Posterior cingulate gyrus (tissue), 11 donors: Measurements from ENCODE around the gene CYP27A1.

Experiments
- DNase-seq, 10 donors: peaks; one replicate each; pipeline versions ENCODE4 v3.0.0 to v3.0.0-alpha.2; 2020 to 2021; ENCODE audit warnings: mixed read lengths in 3 of 10
- intact Hi-C: fragments of 100-400 bp; cut with DNase I; formaldehyde crosslinking; loops from one replicate; pipeline ENCODE4 v1.15.1; 2023

Gene CYP27A1

GRCh38 chr2:218854860-218855259 is 72.9 kb downstream of the CYP27A1 start:
- intact Hi-C loops: loop anchor here (10.0 kb wide), 1 partner anchor 130 kb away; the partner anchor contains the start of gene FEV
- DNase-seq: peak in 1 of 10 donors; percentile 21

- intact Hi-C loops: loop anchor here (10.0 kb wide), 1 partner anchor 129 kb away; the partner anchor contains the start of gene FEV
- peak in 2 of 10 donors; percentile 6 to 41 for DNase-seq
Observed at GRCh38 chr2:218855305-218856166, 73.6 kb downstream of the CYP27A1 start.

DNA sequence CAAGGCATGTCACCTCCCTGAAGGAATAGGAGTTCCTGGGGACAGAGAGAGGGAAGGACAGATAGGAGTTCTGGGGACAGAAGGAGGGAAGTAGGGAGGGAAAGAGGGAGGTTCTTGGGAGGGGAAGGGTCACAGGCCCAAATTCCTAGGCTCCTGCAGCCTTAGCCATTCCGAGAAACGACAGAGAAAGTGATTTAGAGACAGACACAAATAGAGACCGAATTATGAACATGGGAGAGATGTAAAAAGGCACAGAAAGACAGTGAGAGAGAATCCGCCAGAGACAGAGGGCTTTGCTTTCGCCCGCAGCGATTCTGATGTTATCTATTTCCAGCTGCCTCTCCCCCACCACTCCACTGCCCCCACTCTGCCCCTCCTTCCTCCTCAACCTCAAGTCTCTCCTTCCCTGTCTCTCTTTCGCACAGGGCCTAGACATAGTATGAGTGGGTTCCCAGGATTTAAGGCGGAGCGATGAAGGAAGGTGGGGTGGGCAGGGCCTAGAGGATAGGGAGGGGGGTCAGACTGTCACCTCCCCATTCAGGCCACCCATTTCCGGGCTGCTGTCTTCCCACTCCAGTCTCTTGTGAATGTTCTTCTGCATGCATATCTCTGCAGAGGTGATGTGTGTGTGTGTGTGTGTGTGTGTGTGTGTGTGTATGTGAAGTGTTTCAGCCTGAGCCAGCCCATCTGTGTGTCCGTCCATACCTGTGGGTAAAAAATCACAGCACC is 74.4 kb downstream of the CYP27A1 start:
- DNase-seq: peak in 2 of 10 donors; percentile 2 to 20
- intact Hi-C loops: loop anchor here (10.0 kb wide), 1 partner anchor 128 kb away; the partner anchor contains the start of gene FEV

DNA sequence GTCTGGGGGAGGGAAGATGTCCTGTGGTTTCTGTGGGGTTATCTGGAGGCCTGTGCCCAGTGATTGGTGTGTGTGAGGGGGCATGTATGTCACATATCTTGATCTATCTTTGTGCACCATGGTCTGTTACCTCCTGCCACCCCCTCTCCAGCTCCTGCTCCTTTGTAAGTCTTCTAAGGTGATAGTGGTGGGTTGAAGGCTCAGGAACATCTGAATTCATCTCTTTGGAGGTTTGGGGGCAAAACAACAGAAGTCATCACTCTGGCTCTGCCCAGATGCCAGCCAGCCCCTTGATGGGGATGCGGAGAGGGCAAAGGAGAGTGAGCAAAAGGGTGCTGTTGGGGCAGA is 74.9 kb downstream of the CYP27A1 start:
- peak in 1 of 10 donors; percentile 16 for DNase-seq
- intact Hi-C loops: loop anchor here (10.0 kb wide), 1 partner anchor 128 kb away; the partner anchor contains the start of gene FEV

GRCh38 chr2:218857371-218858137 is 75.6 kb downstream of the CYP27A1 start:
- DNase-seq: peak in 2 of 10 donors; percentile 2 to 21
- intact Hi-C loops: loop anchor here (10.0 kb wide), 1 partner anchor 127 kb away; the partner anchor contains the start of gene FEV

- DNase-seq: peak in 2 of 10 donors; percentile 8 to 41
- intact Hi-C loops: loop anchor here (10.0 kb wide), 1 partner anchor 127 kb away; the partner anchor contains the start of gene FEV
Observed at GRCh38 chr2:218858138-218858445, 76.1 kb downstream of the CYP27A1 start.

GRCh38 chr2:218858671-218859555 is 77.0 kb downstream of the CYP27A1 start:
- peak in 2 of 10 donors; percentile 10 to 79 for DNase-seq
- intact Hi-C loops: loop anchor here (10.0 kb wide), 1 partner anchor 126 kb away; the partner anchor contains the start of gene FEV

DNA sequence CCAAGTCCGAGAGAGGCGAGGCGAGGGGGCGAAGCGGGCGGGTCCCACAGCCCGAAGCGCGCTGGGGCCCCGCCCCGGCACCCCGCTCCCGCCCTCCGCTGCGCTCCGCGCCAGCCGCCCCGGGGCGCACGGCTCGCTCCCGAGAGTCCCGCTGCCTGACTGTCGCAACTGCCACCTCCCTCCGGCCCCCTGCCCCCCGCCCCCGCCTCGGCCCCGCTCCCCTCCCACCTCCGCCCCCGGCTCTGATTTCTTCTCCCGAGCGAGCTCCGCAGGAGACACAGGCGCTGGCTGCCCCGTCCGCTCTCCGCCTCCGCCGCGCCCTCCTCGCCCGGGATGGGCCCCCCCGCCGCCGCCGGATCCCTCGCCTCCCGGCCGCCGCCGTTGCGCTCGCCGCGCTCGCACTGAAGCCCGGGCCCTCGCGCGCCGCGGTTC is 77.6 kb downstream of the CYP27A1 start, which contains the start of gene WNT6:
TSS of gene WNT6 (plus strand) at position 250 of the 432 bp plus-strand sequence. CDS start 233 bp downstream, outside the sequence.
- intact Hi-C loops: loop anchor here (10.0 kb wide), 1 partner anchor 125 kb away; the partner anchor contains the start of gene FEV
- DNase-seq: peak in 2 of 10 donors; percentile 7 to 49

- DNase-seq: peak in 2 of 10 donors; percentile 10 to 84
Observed at GRCh38 chr2:218859988-218860831, 78.3 kb downstream of the CYP27A1 start.

DNA sequence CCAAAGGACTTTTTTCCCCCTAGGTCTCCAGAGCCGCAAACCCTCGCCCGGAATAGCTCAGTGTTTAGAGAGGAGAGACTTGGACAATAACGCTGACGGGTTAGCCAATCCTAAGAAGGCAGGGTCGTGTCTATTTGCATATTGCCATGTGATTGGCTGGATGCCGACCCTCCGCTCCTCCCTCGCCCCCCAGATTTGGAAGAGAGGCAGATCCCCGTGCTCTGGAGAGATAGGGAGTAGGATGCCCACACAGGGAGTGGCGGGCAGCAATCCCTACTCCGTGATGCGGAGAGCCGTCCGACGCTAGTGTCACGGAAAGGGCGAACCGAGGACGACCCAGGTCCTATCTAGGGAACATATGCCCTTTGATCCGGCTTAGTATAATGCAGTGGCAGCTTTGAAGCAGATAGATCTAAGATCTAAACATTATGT is 79.0 kb downstream of the CYP27A1 start:
- intact Hi-C loops: no loop called here
- DNase-seq: peak in 2 of 10 donors; percentile 9 to 58

More at GRCh38 chr2:218859988-218860831, 78.3 kb downstream of the CYP27A1 start:
- intact Hi-C loops: loop anchor here (10.0 kb wide), 1 partner anchor 125 kb away; the partner anchor contains the start of gene FEV

- intact Hi-C loops: no loop called here
Observed at GRCh38 chr2:218861645-218862318, 79.8 kb downstream of the CYP27A1 start.

GRCh38 chr2:218863021-218863520 is 81.1 kb downstream of the CYP27A1 start:
- peak in 1 of 10 donors; percentile 61 for DNase-seq
- intact Hi-C loops: no loop called here

More at GRCh38 chr2:218861645-218862318, 79.8 kb downstream of the CYP27A1 start:
- peak in 2 of 10 donors; percentile 3 to 27 for DNase-seq
